Spinal cord (tissue), 10 donors: ENCODE measurements around the gene NR3C2. TPM values are rescaled to one million over a fixed set of nuclear protein-coding genes. Genes with fewer than 3 reads are reported as not detected.
A peak's percentile ranks its signal among the peaks of the same experiment; 100 is the strongest.

Experiments used
- DNase-seq, 6 donors: peaks; one replicate each; pipeline versions ENCODE4 v3.0.0 to v3.0.0-alpha.2; 2013 to 2015; ENCODE audit warnings: low spot score in 6 of 6, low read depth in 4 of 6
- H3K27ac ChIP-seq: one replicate; pipeline ENCODE4 v1.5.1; 2013; ENCODE audit warnings: low read depth, low read length, control low read depth
- H3K27me3 ChIP-seq: one replicate; pipeline ENCODE4 v1.6.1; 2013; ENCODE audit warnings: low read length; ENCODE audit not compliant: control insufficient read depth, insufficient read depth
- H3K36me3 ChIP-seq: one replicate; pipeline ENCODE4 v1.6.1; 2013; ENCODE audit warnings: low read length; ENCODE audit not compliant: control insufficient read depth, insufficient read depth
- H3K4me1 ChIP-seq: one replicate; pipeline ENCODE4 v1.6.1; 2013; ENCODE audit warnings: low read length; ENCODE audit not compliant: control insufficient read depth, insufficient read depth
- H3K4me3 ChIP-seq: one replicate; pipeline ENCODE4 v1.5.1; 2013; ENCODE audit warnings: low read depth, low read length, control low read depth
- H3K9me3 ChIP-seq: one replicate; pipeline ENCODE4 v1.6.1; 2013; ENCODE audit warnings: low read length; ENCODE audit not compliant: control insufficient read depth, insufficient read depth
- WGBS: methylation state at CpG from one replicate; pipeline ENCODE4 v1.1.5; 2013; ENCODE audit warnings: missing lambda C conversion rate; ENCODE audit not compliant: insufficient coverage; 5-methylcytosine and 5-hydroxymethylcytosine counted together
- polyA plus RNA-seq, 2 donors: library from polyadenylated mRNA; unstranded; fragments of 120-200 nt; gene quantifications; one replicate each; pipeline ENCODE4 v1.2.1, GENCODE V29; 2013; ENCODE audit not compliant: insufficient read length in 2 of 2
- total RNA-seq, 2 donors: library from RNA; depleted of rRNA in 1 of 2; stranded (reverse); fragments of 120-200 nt in 1 of 2; fragments of >200 nt in 1 of 2; gene quantifications; one replicate each; pipeline versions ENCODE4 v1.2.3 to v1.2.4, GENCODE V29; 2013 to 2014
- donor health status: healthy.

The NR3C2 gene
- total and polyA plus RNA-seq, 4 donors: 9.2 to 27.0 (median 14.1) TPM

- H3K36me3 ChIP-seq: no peaks in the 10 kb centered on the region
- no peak overlapping the region for H3K27ac ChIP-seq
- H3K4me3 ChIP-seq: no peak overlapping the region
- DNase-seq: no peak
- no peaks in the 10 kb centered on the region for H3K9me3 ChIP-seq
- H3K27me3 ChIP-seq: no peaks in the 10 kb centered on the region
- H3K4me1 ChIP-seq: peaks cover 5% of the 10 kb centered on the region
- WGBS: no CpG with 5 or more reads among the region's 4 CpGs
Observed at GRCh38 chr4:148044912-148045352, 397.3 kb downstream of the NR3C2 start.

GRCh38 chr4:148044089-148044911 is 397.9 kb downstream of the NR3C2 start:
- H3K27ac ChIP-seq: no peak overlapping the region
- no peaks in the 10 kb centered on the region for H3K9me3 ChIP-seq
- no peaks in the 10 kb centered on the region for H3K27me3 ChIP-seq
- peaks cover 5% of the 10 kb centered on the region for H3K4me1 ChIP-seq
- WGBS: 71% methylated on average over 8 of the region's 9 CpGs
- no peak overlapping the region for H3K4me3 ChIP-seq
- peak in 1 of 6 donors; percentile 28 for DNase-seq
- H3K36me3 ChIP-seq: no peaks in the 10 kb centered on the region

GRCh38 chr4:148041606-148042329 is 400.4 kb downstream of the NR3C2 start:
- Histone ChIP-seq H3K27me3 (no peaks in the 10 kb centered on the region), H3K9me3 (no peaks in the 10 kb centered on the region), H3K27ac (no peak overlapping the region), H3K4me1 (peaks cover 5% of the 10 kb centered on the region), H3K4me3 (no peak overlapping the region), H3K36me3 (no peaks in the 10 kb centered on the region)
- DNase-seq: no peak
- 84% methylated on average over 7 of the region's 7 CpGs for WGBS

DNA sequence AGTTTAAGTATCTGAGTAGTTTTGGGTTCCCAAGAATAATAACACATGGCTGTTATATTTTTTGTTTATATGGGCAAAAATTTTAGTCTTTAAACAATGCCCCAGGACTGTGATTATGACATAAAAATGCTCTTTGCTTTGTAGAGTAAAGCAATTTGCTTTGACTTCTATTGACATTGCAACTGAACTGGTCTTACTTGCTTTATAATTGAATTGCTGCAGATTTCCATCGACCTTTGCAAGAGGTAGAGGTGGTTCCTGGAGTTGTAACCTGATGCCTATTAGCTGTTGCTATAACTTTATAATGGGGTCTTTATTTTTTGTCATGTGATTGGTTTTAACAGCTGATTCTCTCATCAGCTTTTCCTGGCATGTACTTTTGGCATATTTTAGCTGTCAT is 407.4 kb downstream of the NR3C2 start:
- Histone ChIP-seq H3K27ac (no peak overlapping the region), H3K4me1 (no peaks in the 10 kb centered on the region), H3K27me3 (no peaks in the 10 kb centered on the region), H3K36me3 (no peaks in the 10 kb centered on the region), H3K4me3 (no peak overlapping the region), H3K9me3 (no peaks in the 10 kb centered on the region)
- no CpG with 5 or more reads among the region's 1 CpG for WGBS
- DNase-seq: no peak

- no peaks in the 10 kb centered on the region for H3K9me3 ChIP-seq
- H3K27ac ChIP-seq: no peak overlapping the region
- no peaks in the 10 kb centered on the region for H3K36me3 ChIP-seq
- no peaks in the 10 kb centered on the region for H3K4me1 ChIP-seq
- H3K27me3 ChIP-seq: no peaks in the 10 kb centered on the region
- no peak for DNase-seq
- whole genome bisulfite sequencing: 29% methylated on average over 1 of the region's 2 CpGs
- H3K4me3 ChIP-seq: no peak overlapping the region
Observed at GRCh38 chr4:148030193-148030873, 411.9 kb downstream of the NR3C2 start.

DNA sequence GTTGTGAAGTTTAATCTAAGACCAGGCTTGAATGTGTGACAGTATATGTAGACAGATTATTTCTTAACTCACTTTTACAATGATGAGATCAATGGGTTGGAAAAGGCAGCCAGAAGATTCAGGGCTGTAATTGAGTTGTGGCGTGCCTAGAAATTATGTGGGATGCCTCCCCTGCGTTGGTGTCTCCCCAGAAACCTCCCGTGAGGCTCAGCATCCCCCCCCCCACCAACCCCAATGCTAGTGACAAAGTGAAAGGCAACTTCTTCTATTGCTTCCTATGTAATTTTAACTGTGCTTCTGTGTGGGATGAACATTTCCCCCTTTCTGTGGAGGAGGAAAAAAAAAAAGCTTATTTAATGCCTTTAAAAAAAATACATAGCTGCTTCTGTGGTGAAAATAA is 412.4 kb downstream of the NR3C2 start:
- Histone ChIP-seq H3K27ac (no peak overlapping the region), H3K9me3 (no peaks in the 10 kb centered on the region), H3K36me3 (no peaks in the 10 kb centered on the region), H3K4me1 (no peaks in the 10 kb centered on the region), H3K27me3 (no peaks in the 10 kb centered on the region), H3K4me3 (no peak overlapping the region)
- no peak for DNase-seq
- WGBS: no CpG with 5 or more reads among the region's 3 CpGs
